Measurements from ENCODE around the gene SATL1.

SATL1 gene

GRCh38 chrX:85243761-85244449 lies at the start of gene SATL1, which contains the start of gene ZNF711:
Gene SATL1 (minus strand): TSS chrX:85243779. CDS start chrX:85108968, 134,811 bp downstream.
Gene ZNF711 (plus strand): TSS chrX:85243991. CDS start chrX:85247573, 3,582 bp downstream.
- TF ChIP-seq, protein P1, sequence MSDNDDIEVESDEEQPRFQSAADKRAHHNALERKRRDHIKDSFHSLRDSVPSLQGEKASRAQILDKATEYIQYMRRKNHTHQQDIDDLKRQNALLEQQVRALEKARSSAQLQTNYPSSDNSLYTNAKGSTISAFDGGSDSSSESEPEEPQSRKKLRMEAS (IDR thresholded peaks at IDR 0.05): peak; percentile 30; the same call in 1 of the 2 replicates
- TF ChIP-seq CREB1 (IDR thresholded peaks at IDR 0.05; ENCODE audit: low read depth) (peak; percentile 41; the same call in 1 of the 2 replicates), ZBTB7A (IDR thresholded peaks at IDR 0.05; ENCODE audit: low read depth) (peak; percentile 84), YY1 (IDR thresholded peaks at IDR 0.05; ENCODE audit: low read depth) (no peak)

- TF ChIP-seq YY1 (IDR thresholded peaks at IDR 0.05; ENCODE audit: low read depth) (no peak), RAD21 (IDR thresholded peaks at IDR 0.05; ENCODE audit: low read depth) (no peak), NFIC (IDR thresholded peaks at IDR 0.05) (no peak), CREB1 (IDR thresholded peaks at IDR 0.05; ENCODE audit: low read depth) (no peak), EGR1 (IDR thresholded peaks at IDR 0.05) (no peak), TAF1 (IDR thresholded peaks at IDR 0.05; ENCODE audit: low read depth) (no peak), EP300 (IDR thresholded peaks at IDR 0.05; ENCODE audit: borderline replicate concordance) (no peak), TEAD4 (IDR thresholded peaks at IDR 0.05) (no peak), FOXM1 (IDR thresholded peaks at IDR 0.05; ENCODE audit: borderline replicate concordance, low read depth) (no peak), CEBPB (IDR thresholded peaks at IDR 0.05) (no peak)
- TF ChIP-seq, protein P2, sequence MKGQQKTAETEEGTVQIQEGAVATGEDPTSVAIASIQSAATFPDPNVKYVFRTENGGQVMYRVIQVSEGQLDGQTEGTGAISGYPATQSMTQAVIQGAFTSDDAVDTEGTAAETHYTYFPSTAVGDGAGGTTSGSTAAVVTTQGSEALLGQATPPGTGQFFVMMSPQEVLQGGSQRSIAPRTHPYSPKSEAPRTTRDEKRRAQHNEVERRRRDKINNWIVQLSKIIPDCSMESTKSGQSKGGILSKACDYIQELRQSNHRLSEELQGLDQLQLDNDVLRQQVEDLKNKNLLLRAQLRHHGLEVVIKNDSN (IDR thresholded peaks at IDR 0.05): no peak
- TF ChIP-seq, protein P3, sequence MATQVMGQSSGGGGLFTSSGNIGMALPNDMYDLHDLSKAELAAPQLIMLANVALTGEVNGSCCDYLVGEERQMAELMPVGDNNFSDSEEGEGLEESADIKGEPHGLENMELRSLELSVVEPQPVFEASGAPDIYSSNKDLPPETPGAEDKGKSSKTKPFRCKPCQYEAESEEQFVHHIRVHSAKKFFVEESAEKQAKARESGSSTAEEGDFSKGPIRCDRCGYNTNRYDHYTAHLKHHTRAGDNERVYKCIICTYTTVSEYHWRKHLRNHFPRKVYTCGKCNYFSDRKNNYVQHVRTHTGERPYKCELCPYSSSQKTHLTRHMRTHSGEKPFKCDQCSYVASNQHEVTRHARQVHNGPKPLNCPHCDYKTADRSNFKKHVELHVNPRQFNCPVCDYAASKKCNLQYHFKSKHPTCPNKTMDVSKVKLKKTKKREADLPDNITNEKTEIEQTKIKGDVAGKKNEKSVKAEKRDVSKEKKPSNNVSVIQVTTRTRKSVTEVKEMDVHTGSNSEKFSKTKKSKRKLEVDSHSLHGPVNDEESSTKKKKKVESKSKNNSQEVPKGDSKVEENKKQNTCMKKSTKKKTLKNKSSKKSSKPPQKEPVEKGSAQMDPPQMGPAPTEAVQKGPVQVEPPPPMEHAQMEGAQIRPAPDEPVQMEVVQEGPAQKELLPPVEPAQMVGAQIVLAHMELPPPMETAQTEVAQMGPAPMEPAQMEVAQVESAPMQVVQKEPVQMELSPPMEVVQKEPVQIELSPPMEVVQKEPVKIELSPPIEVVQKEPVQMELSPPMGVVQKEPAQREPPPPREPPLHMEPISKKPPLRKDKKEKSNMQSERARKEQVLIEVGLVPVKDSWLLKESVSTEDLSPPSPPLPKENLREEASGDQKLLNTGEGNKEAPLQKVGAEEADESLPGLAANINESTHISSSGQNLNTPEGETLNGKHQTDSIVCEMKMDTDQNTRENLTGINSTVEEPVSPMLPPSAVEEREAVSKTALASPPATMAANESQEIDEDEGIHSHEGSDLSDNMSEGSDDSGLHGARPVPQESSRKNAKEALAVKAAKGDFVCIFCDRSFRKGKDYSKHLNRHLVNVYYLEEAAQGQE (IDR thresholded peaks at IDR 0.05; ENCODE audit: low read depth): no peak
- TF ChIP-seq, protein P1 (IDR thresholded peaks at IDR 0.05): no peak
Measured at GRCh38 chrX:85288992-85289723, 45.6 kb upstream of the SATL1 start.

- TF ChIP-seq, protein P1 (IDR thresholded peaks at IDR 0.05): no peak
- TF ChIP-seq TAF1 (IDR thresholded peaks at IDR 0.05; ENCODE audit: low read depth) (no peak), NFIC (IDR thresholded peaks at IDR 0.05) (no peak), EP300 (IDR thresholded peaks at IDR 0.05; ENCODE audit: borderline replicate concordance) (no peak), ZBTB7A (IDR thresholded peaks at IDR 0.05; ENCODE audit: low read depth) (no peak), RAD21 (IDR thresholded peaks at IDR 0.05; ENCODE audit: low read depth) (no peak), FOXM1 (IDR thresholded peaks at IDR 0.05; ENCODE audit: borderline replicate concordance, low read depth) (no peak), YY1 (IDR thresholded peaks at IDR 0.05; ENCODE audit: low read depth) (no peak), TEAD4 (IDR thresholded peaks at IDR 0.05) (no peak), CREB1 (IDR thresholded peaks at IDR 0.05; ENCODE audit: low read depth) (no peak), EGR1 (IDR thresholded peaks at IDR 0.05) (no peak), TCF12 (IDR thresholded peaks at IDR 0.05; ENCODE audit: low read depth) (no peak)
- TF ChIP-seq, protein P3 (IDR thresholded peaks at IDR 0.05; ENCODE audit: low read depth): no peak
- TF ChIP-seq, protein P2 (IDR thresholded peaks at IDR 0.05): no peak
Measured at GRCh38 chrX:85244450-85245211, 1.1 kb upstream of the SATL1 start.

DNA sequence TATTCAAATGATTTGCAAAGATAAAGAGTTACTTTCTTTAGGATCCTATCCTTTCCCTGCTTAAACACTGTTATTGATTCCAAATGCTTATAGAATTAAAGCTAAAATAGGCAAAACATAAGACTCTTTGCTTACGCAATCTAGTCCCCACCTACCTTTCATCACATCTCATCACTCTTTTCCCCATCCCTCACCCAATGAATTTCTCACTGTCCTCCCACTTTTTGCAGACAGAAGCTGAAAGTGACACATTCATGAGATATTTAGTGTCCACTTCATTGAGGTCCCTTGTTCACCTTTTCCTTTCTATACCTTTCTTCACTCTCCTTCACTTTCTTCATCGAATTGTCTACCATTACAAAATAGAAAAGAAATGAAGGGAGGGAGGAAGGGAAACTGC lies 424 bp downstream of the SATL1 start:
- TF ChIP-seq CEBPB (IDR thresholded peaks at IDR 0.05) (peak; percentile 61), RAD21 (IDR thresholded peaks at IDR 0.05; ENCODE audit: low read depth) (no peak)

DNA sequence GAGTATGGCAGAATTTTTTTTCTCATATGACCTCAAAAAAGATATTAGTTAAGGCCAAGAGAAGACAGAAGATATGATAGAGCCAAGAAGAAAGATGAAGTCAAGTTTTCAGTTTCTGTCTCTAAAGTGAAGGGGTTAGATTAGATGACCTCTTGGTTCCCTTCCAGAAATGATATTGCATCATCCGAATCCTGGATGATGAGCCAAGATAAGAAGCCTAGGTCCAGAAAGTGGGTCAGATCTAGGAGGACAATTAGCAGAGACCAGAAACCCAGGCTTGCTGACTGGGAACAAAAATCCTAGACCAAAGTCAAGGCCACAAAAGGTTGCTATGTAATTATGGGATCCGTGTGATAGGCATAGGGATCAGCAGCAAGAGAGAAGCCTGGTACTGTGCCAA lies 20.2 kb downstream of the SATL1 start:
- TF ChIP-seq EP300 (IDR thresholded peaks at IDR 0.05; ENCODE audit: borderline replicate concordance): no peak
- no peak for TF ChIP-seq TEAD4 (IDR thresholded peaks at IDR 0.05)
- TF ChIP-seq TCF12 (IDR thresholded peaks at IDR 0.05; ENCODE audit: low read depth): no peak
- no peak for TF ChIP-seq FOXM1 (IDR thresholded peaks at IDR 0.05; ENCODE audit: borderline replicate concordance, low read depth)
- no peak for TF ChIP-seq CEBPB (IDR thresholded peaks at IDR 0.05)
- no peak for TF ChIP-seq CREB1 (IDR thresholded peaks at IDR 0.05; ENCODE audit: low read depth)
- TF ChIP-seq EGR1 (IDR thresholded peaks at IDR 0.05): no peak
- no peak for TF ChIP-seq RAD21 (IDR thresholded peaks at IDR 0.05; ENCODE audit: low read depth)
